ENCODE data around the gene RBFOX2. TPM values are rescaled to one million over a fixed set of nuclear protein-coding genes. Genes with fewer than 3 reads are reported as not detected.

RBFOX2 gene
- total RNA-seq, 1 donor from 2014 or later = 147 TPM

DNA sequence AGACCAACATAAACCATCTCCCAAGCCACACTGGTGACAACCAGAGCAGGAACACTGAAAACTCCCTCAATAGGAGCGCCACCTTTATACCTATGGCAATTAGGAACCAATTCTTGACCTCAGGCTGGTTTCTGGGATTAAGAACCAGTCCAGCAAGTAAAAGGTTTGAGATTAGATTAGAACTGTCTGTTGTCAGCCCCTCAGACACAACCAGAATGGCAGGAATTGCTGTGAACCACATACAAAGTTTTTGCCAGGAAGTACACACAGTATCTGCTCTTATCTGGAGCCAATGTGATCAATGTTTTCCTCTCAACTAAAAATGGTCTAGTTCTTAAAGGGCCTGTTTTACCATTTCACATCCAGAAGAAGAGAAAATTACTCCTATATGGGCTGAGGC, 55.2 kb downstream of the RBFOX2 start:
- Mint-ChIP-seq H3K9me3 (ENCODE audit: low read depth) (no peaks in the 10 kb centered on the region), H3K36me3 (ENCODE audit: low read depth) (no peaks in the 10 kb centered on the region), H3K27me3 (ENCODE audit: low read depth) (no peaks in the 10 kb centered on the region), H3K4me3 (ENCODE audit: unreplicated experiment) (no peak overlapping the region), H3K4me1 (ENCODE audit: low read depth) (peaks cover 78% of the 10 kb centered on the region), H3K27ac (ENCODE audit: unreplicated experiment) (peak overlapping the region; percentile 88)
- no peak for TF ChIP-seq CTCF (IDR thresholded peaks at IDR 0.05)
- no peak for DNase-seq (ENCODE audit: low spot score)

GRCh38 chr22:35972559-35972958, 56.1 kb downstream of the RBFOX2 start:
- Mint-ChIP-seq H3K4me3 (ENCODE audit: unreplicated experiment) (no peak overlapping the region), H3K9me3 (ENCODE audit: low read depth) (no peaks in the 10 kb centered on the region), H3K4me1 (ENCODE audit: low read depth) (peaks cover 80% of the 10 kb centered on the region), H3K36me3 (ENCODE audit: low read depth) (no peaks in the 10 kb centered on the region), H3K27me3 (ENCODE audit: low read depth) (no peaks in the 10 kb centered on the region), H3K27ac (ENCODE audit: unreplicated experiment) (peak overlapping the region; percentile 93)
- DNase-seq (ENCODE audit: low spot score) = no peak
- no peak for TF ChIP-seq CTCF (IDR thresholded peaks at IDR 0.05)

DNA sequence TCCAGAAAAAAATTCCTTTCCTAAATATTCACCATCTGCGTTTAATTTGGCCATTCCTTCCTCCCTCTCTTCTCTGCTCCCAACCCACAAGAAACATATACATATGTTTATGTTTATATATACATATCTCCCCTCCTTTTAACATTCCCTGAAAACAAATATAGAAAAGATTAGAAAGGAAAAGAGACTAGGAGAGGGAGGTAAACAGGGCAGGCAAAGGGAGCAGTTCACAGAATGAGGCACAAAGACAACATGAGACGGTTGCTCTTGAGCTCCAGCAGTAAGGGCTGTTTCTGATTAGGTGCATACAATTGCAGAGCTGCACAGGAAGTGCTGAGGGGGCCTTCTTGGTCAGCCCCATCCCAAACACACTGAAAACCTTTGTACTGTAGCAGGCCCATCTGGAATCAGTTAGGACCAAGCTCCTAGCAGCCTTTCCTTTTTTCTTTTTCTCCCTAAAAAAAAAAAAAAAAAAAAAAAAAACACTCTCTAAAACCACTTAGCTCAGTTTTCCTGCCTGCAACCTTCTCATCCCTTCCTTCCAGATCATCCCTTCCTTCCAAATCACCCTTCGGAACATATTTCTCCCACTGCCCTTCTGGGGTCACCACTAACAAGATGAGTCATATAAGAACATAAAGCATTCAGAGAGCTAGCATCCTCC, 57.0 kb downstream of the RBFOX2 start:
- Mint-ChIP-seq H3K27ac (ENCODE audit: unreplicated experiment) (peak overlapping the region; percentile 93), H3K27me3 (ENCODE audit: low read depth) (no peaks in the 10 kb centered on the region), H3K4me1 (ENCODE audit: low read depth) (peaks cover 78% of the 10 kb centered on the region), H3K4me3 (ENCODE audit: unreplicated experiment) (peak overlapping the region; percentile 17), H3K36me3 (ENCODE audit: low read depth) (no peaks in the 10 kb centered on the region), H3K9me3 (ENCODE audit: low read depth) (no peaks in the 10 kb centered on the region)
- no peak for TF ChIP-seq CTCF (IDR thresholded peaks at IDR 0.05)
- DNase-seq (ENCODE audit: low spot score) = no peak

- Mint-ChIP-seq H3K36me3 (ENCODE audit: low read depth) (no peaks in the 10 kb centered on the region), H3K9me3 (ENCODE audit: low read depth) (no peaks in the 10 kb centered on the region), H3K27me3 (ENCODE audit: low read depth) (no peaks in the 10 kb centered on the region), H3K4me1 (ENCODE audit: low read depth) (peaks cover 73% of the 10 kb centered on the region), H3K27ac (ENCODE audit: unreplicated experiment) (peak overlapping the region; percentile 93), H3K4me3 (ENCODE audit: unreplicated experiment) (no peak overlapping the region)
- no peak for TF ChIP-seq CTCF (IDR thresholded peaks at IDR 0.05)
- no peak for DNase-seq (ENCODE audit: low spot score)
These were observed 57.8 kb downstream of the RBFOX2 start for GRCh38 chr22:35970616-35971455.

GRCh38 chr22:35967046-35967397, 61.6 kb downstream of the RBFOX2 start:
- no peak for DNase-seq (ENCODE audit: low spot score)
- Mint-ChIP-seq H3K4me1 (ENCODE audit: low read depth) (peaks cover 52% of the 10 kb centered on the region), H3K36me3 (ENCODE audit: low read depth) (no peaks in the 10 kb centered on the region), H3K27ac (ENCODE audit: unreplicated experiment) (no peak overlapping the region), H3K27me3 (ENCODE audit: low read depth) (no peaks in the 10 kb centered on the region), H3K4me3 (ENCODE audit: unreplicated experiment) (no peak overlapping the region), H3K9me3 (ENCODE audit: low read depth) (no peaks in the 10 kb centered on the region)
- no peak for TF ChIP-seq CTCF (IDR thresholded peaks at IDR 0.05)

Data from chondrocyte (in vitro differentiated cells).